ENCODE results near the gene NENF. TPM values are rescaled to one million over a fixed set of nuclear protein-coding genes. Genes with fewer than 3 reads are reported as not detected.

Gene NENF
- total RNA-seq, 1 donor from 2014 or later, result 45.6 TPM

GRCh38 chr1:212397171-212397570 is 35.5 kb upstream of the NENF start:
- no peak for TF ChIP-seq CTCF (IDR thresholded peaks at IDR 0.05)
- no peak overlapping the region for H3K27ac ChIP-seq

DNA sequence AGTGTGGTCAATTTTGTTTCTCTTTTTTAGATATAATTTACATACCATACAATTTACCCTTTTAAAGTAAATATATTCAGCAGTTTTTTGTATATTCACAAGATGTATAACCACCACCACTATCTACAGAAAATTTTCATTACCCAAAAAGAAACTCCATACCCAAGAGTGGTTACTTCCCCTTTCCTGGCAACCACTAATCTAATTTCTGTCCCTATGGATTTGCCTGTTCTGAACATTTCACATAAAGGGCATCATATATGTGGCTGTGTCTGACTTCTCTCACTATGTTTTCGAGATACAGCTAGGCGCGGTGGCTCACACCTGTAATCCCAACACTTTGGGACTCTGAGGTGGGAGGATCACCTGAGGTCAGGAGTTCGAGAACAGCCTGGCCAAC is 31.7 kb upstream of the NENF start:
- H3K27ac ChIP-seq, result no peak overlapping the region
- ATAC-seq (no peak), DNase-seq (no peak)
- no peaks in the 10 kb centered on the region for H3K27me3 ChIP-seq
- TF ChIP-seq CTCF (IDR thresholded peaks at IDR 0.05), result no peak
- H3K36me3 ChIP-seq, result peaks cover under 1% of the 10 kb centered on the region
- intact Hi-C loops (cut with DNase I), result no loop called here
- peaks cover 7% of the 10 kb centered on the region for H3K9me3 ChIP-seq
- no peaks in the 10 kb centered on the region for H3K4me1 ChIP-seq
- H3K4me3 ChIP-seq, result no peak overlapping the region

More at GRCh38 chr1:212397171-212397570, 35.5 kb upstream of the NENF start:
- no peaks in the 10 kb centered on the region for H3K27me3 ChIP-seq
- ATAC-seq, result no peak
- no peak overlapping the region for H3K4me3 ChIP-seq
- no peaks in the 10 kb centered on the region for H3K4me1 ChIP-seq
- H3K9me3 ChIP-seq, result peaks cover 7% of the 10 kb centered on the region
- no peak for DNase-seq
- no peaks in the 10 kb centered on the region for H3K36me3 ChIP-seq
- intact Hi-C loops (cut with DNase I), result no loop called here

DNA sequence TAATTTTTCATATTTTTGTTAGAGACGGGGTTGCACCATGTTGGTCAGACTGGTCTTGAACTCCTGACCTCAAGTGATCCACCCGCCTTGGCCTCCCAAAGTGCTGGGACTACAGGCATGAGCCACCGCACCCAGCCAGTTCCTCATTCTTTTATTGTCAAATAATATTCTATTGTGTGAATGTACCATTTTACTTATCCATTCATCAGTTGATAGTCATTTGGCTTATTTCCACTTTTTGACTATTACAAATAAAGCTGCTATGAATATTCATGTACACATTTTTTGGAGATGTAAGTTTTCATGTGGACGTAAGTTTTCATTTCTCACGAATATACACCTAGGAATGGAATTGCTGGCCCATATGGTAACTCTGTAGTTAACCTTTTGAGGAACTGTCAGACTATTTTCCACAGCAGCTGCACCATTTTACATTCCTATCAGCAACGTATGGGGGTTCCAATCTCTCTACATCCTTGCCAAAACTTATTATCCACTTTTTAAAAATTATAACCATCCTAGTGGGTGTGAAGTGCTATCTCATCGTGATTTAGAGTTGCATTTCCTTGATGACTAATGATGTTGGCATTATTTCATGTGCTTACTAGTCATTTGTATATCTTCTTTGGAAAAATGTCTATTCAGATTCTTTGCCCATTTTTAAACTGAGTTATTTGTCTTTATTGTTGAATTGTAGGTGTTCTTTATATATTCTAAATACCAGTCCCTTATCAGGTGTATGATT is 30.7 kb upstream of the NENF start:
- Histone ChIP-seq H3K27ac (no peak overlapping the region), H3K36me3 (peaks cover 6% of the 10 kb centered on the region), H3K4me1 (no peaks in the 10 kb centered on the region), H3K9me3 (peaks cover 5% of the 10 kb centered on the region), H3K27me3 (no peaks in the 10 kb centered on the region), H3K4me3 (no peak overlapping the region)
- no peak for TF ChIP-seq CTCF (IDR thresholded peaks at IDR 0.05)
- DNase-seq (no peak), ATAC-seq (no peak)
- intact Hi-C loops (cut with DNase I), result no loop called here

GRCh38 chr1:212402666-212403321 is 29.9 kb upstream of the NENF start:
- intact Hi-C loops (cut with DNase I), result no loop called here
- Histone ChIP-seq H3K27me3 (no peaks in the 10 kb centered on the region), H3K9me3 (no peaks in the 10 kb centered on the region), H3K4me3 (no peak overlapping the region), H3K27ac (no peak overlapping the region), H3K36me3 (peaks cover 6% of the 10 kb centered on the region), H3K4me1 (no peaks in the 10 kb centered on the region)
- no peak for TF ChIP-seq CTCF (IDR thresholded peaks at IDR 0.05)
- ATAC-seq, result no peak
- no peak for DNase-seq

DNA sequence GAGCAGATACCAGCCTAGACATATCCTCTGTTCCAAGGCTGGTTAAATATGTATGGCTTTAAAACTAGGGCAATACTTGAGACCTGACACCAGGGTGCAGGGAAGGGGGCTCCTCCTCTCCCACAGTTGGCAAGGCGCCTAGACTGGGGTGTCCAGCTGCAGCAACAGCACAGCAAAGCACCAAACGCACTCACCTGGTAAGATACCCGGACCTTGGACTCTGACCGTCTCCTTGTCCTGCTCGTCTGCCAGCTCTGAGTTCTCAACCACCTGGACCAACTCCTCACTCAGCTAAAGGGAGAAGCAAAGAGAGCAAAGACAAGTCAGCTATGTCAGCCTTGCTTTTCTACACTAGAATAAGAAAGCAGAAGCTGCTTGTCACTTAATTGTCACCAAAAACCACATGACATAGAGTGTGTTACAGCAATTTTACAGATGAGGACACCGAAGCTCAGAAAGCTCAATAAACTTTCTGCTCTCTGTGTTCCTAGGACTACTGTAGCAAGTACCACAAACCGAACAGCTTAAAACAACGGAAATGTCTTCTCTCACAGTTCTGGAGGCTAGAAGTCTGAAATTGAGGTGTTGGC is 22.4 kb upstream of the NENF start:
- no peak for ATAC-seq
- no peaks in the 10 kb centered on the region for H3K27me3 ChIP-seq
- DNase-seq, result no peak
- intact Hi-C loops (cut with DNase I), result no loop called here
- H3K4me3 ChIP-seq, result no peak overlapping the region
- TF ChIP-seq CTCF (IDR thresholded peaks at IDR 0.05), result no peak
- H3K9me3 ChIP-seq, result no peaks in the 10 kb centered on the region
- H3K36me3 ChIP-seq, result peaks cover 28% of the 10 kb centered on the region
- H3K4me1 ChIP-seq, result peaks cover 5% of the 10 kb centered on the region
- no peak overlapping the region for H3K27ac ChIP-seq
